Activated naive CD4-positive, alpha-beta T cell treated with anti-CD3 and anti-CD28 coated beads, Interleukin-2, amount 10 ng/mL, durations not matched to agents 7 days and 5 days (primary cell): ENCODE results near the gene MTCL3.
"Not testable (repeated sequence)": the region's sequence is repeated elsewhere in the genome, so short reads cannot be mapped to it uniquely, and the experiment has no call there.

Experiments
- CTCF ChIA-PET: fragments of 350-600 bp; sonication (Branson Sonifier 250); formaldehyde crosslinking; loops from one replicate; lab custom pipeline; 2021; ENCODE audit warnings: antibody characterized with exemption; lab: Charles Lee
- DNase-seq: peaks from one replicate; pipeline ENCODE4 v3.0.0-alpha.2; 2020
- H3K27ac Mint-ChIP-seq: one replicate; pipeline ENCODE4 v1.8.0; 2021; ENCODE audit warnings: mild to moderate bottlenecking, moderate library complexity, mixed read lengths
- H3K27me3 Mint-ChIP-seq: one replicate; pipeline ENCODE4 v1.8.0; 2021; ENCODE audit warnings: mild to moderate bottlenecking, mixed read lengths
- H3K36me3 Mint-ChIP-seq: one replicate; pipeline ENCODE4 v1.8.0; 2021; ENCODE audit warnings: mixed read lengths
- H3K4me1 Mint-ChIP-seq: one replicate; pipeline ENCODE4 v1.8.0; 2021; ENCODE audit warnings: mixed read lengths
- H3K4me3 Mint-ChIP-seq: one replicate; pipeline ENCODE4 v1.8.0; 2021; ENCODE audit warnings: mild to moderate bottlenecking, moderate library complexity, mixed read lengths
- H3K9me3 Mint-ChIP-seq: one replicate; pipeline ENCODE4 v1.8.0; 2021; ENCODE audit warnings: mixed read lengths

Gene MTCL3

DNA sequence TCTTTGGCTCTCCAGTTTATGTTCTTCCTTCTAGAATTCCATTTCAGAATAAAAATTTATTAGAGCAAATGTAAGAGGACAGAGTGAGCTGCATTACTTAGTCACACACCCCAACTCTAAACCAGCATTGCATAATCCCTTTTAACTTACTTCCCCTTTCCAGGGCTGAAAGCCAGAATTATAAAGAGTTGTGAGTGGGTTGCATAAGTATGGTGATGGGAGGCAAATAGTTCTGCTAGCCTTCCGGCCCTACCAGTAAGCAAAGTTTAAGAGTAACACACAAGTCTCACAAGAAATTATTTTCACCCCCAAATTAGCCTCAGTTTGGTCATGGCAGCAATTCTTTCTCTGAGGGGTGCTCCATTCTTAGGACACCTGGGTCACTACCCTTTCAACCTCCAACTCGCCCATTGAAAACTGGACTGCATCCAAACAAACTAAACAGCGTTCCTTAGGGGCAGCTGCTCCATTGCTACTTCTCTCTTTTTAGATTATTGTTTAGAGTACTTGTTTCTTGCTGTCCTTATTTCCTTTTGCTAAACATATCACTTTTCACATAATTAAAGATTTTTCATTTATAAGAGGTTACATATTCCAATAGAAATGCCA, 61.6 kb downstream of the MTCL3 start:
- no peak for DNase-seq
- CTCF ChIA-PET: interaction anchor here (0.6 kb wide), 1 partner anchor 114 kb away, joined by 3 read pairs; no protein-coding TSS in a partner anchor
- peaks cover 13% of the 10 kb centered on the region for H3K4me1 Mint-ChIP-seq

DNA sequence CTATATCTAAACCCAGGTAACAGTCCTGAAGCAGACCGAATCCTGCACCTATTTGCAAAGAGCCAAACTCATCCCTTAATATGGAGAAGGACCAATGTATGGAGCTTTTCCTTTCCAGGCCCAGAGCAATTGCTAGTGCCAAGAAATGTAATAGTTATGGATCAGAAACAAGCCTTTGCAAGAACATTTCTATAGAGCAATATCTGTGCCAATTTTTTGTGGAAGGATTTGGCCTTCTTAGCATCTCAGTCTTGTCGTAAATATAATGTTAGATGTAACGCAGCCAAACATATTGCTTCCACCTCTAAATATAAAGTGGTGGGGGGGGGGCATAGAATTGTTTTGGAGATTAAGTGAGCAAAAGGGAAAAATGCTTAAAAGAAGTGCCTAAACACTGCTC, 62.7 kb downstream of the MTCL3 start:
- no peak overlapping the region for H3K27ac Mint-ChIP-seq
- no peak overlapping the region for H3K4me3 Mint-ChIP-seq
- CTCF ChIA-PET: no interaction called here
- peaks cover 5% of the 10 kb centered on the region for H3K27me3 Mint-ChIP-seq
- peaks cover 13% of the 10 kb centered on the region for H3K4me1 Mint-ChIP-seq
- no peaks in the 10 kb centered on the region for H3K9me3 Mint-ChIP-seq
- no peak for DNase-seq
- H3K36me3 Mint-ChIP-seq: no peaks in the 10 kb centered on the region

More for the DNA sequence above, 61.6 kb downstream of the MTCL3 start:
- Mint-ChIP-seq H3K4me3 (no peak overlapping the region), H3K27ac (no peak overlapping the region), H3K27me3 (peaks cover 5% of the 10 kb centered on the region), H3K36me3 (no peaks in the 10 kb centered on the region), H3K9me3 (no peaks in the 10 kb centered on the region)

- CTCF ChIA-PET: no interaction called here
Measured at GRCh38 chr6:127453845-127454619, 65.1 kb downstream of the MTCL3 start.

DNA sequence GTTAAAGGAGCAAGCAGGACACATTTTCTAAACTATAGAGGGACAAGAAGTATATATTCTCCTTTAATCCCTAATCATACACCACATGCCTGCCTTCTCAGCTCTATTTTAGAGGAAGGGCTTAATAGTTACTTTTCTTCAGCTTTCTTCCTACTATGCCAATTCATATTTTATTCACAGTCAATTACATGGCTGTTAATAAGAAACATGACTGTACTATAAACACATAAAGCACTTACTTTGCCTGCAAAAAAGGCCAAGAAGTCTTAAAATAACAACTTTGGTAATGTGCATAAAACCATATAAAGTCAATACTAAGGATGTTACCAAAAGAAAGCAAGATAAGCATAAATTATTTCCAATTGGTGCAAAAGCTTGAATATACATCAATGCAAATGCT, 66.3 kb downstream of the MTCL3 start:
- Mint-ChIP-seq H3K27me3 (peaks cover 5% of the 10 kb centered on the region), H3K9me3 (no peaks in the 10 kb centered on the region), H3K4me1 (no peaks in the 10 kb centered on the region), H3K27ac (no peak overlapping the region), H3K4me3 (no peak overlapping the region), H3K36me3 (no peaks in the 10 kb centered on the region)
- DNase-seq: no peak
- CTCF ChIA-PET: no interaction called here

More at GRCh38 chr6:127453845-127454619, 65.1 kb downstream of the MTCL3 start:
- no peaks in the 10 kb centered on the region for H3K9me3 Mint-ChIP-seq
- no peaks in the 10 kb centered on the region for H3K4me1 Mint-ChIP-seq
- no peak for DNase-seq
- no peaks in the 10 kb centered on the region for H3K36me3 Mint-ChIP-seq
- H3K4me3 Mint-ChIP-seq: no peak overlapping the region
- H3K27ac Mint-ChIP-seq: no peak overlapping the region
- peaks cover 5% of the 10 kb centered on the region for H3K27me3 Mint-ChIP-seq

- no peaks in the 10 kb centered on the region for H3K27me3 Mint-ChIP-seq
- CTCF ChIA-PET: no interaction called here
Measured at GRCh38 chr6:127451388-127451787, 67.7 kb downstream of the MTCL3 start.

DNA sequence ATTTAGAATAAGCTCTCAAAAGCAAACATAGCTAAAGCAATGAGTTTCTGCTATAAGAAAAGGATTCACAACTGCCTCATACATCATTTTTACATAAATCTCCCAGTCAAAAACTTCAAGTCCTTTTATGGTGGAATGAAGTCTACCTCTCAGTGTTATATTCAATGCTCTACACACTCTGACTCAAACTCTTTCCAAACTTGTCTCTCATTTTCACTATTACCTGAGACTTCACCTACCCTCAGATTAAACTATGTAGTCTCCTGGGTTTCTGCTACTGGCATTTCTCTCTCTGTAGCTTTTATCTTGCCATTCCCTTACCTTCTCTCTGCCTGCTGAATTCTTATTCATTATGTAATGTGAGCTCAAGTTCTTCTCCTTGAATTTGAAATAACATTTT, 71.4 kb downstream of the MTCL3 start:
- no peak overlapping the region for H3K27ac Mint-ChIP-seq
- H3K4me3 Mint-ChIP-seq: no peak overlapping the region
- H3K27me3 Mint-ChIP-seq: no peaks in the 10 kb centered on the region
- no peaks in the 10 kb centered on the region for H3K4me1 Mint-ChIP-seq
- H3K36me3 Mint-ChIP-seq: no peaks in the 10 kb centered on the region
- DNase-seq: no peak
- no peaks in the 10 kb centered on the region for H3K9me3 Mint-ChIP-seq
- CTCF ChIA-PET: no interaction called here

More at GRCh38 chr6:127451388-127451787, 67.7 kb downstream of the MTCL3 start:
- DNase-seq: no peak
- no peak overlapping the region for H3K4me3 Mint-ChIP-seq
- H3K4me1 Mint-ChIP-seq: no peaks in the 10 kb centered on the region
- H3K36me3 Mint-ChIP-seq: no peaks in the 10 kb centered on the region
- no peak overlapping the region for H3K27ac Mint-ChIP-seq
- H3K9me3 Mint-ChIP-seq: no peaks in the 10 kb centered on the region

DNA sequence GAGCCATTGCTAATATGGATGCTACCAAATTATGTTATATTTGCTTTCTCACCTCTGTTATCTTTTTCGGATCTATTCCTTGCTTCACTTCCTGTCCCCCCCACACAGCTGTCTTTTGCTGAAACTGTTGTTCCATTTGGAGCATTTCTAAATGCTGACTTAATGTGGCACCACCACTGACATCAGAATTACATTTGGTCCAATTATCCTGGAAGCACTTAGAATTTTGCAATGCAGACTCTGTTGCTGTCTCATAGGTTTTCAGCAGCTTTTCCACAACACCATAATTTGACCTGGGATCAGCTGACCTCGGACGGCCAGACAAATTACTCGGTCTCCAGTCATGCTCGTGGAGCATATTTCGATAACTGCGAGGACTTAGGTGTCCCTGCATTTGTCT, 72.8 kb downstream of the MTCL3 start:
- H3K36me3 Mint-ChIP-seq: no peaks in the 10 kb centered on the region
- CTCF ChIA-PET: interaction anchor here (1.1 kb wide), 1 partner anchor 92 kb away, joined by 3 read pairs; no protein-coding TSS in a partner anchor
- no peak overlapping the region for H3K4me3 Mint-ChIP-seq
- H3K4me1 Mint-ChIP-seq: no peaks in the 10 kb centered on the region
- no peaks in the 10 kb centered on the region for H3K27me3 Mint-ChIP-seq
- DNase-seq: no peak
- H3K9me3 Mint-ChIP-seq: no peaks in the 10 kb centered on the region
- no peak overlapping the region for H3K27ac Mint-ChIP-seq

- no peaks in the 10 kb centered on the region for H3K27me3 Mint-ChIP-seq
- H3K4me1 Mint-ChIP-seq: no peaks in the 10 kb centered on the region
- no peak overlapping the region for H3K4me3 Mint-ChIP-seq
- no peaks in the 10 kb centered on the region for H3K9me3 Mint-ChIP-seq
- no peak for DNase-seq
- no peak overlapping the region for H3K27ac Mint-ChIP-seq
- no peaks in the 10 kb centered on the region for H3K36me3 Mint-ChIP-seq
- CTCF ChIA-PET: no interaction called here
Measured at GRCh38 chr6:127441881-127442280, 77.3 kb downstream of the MTCL3 start.

DNA sequence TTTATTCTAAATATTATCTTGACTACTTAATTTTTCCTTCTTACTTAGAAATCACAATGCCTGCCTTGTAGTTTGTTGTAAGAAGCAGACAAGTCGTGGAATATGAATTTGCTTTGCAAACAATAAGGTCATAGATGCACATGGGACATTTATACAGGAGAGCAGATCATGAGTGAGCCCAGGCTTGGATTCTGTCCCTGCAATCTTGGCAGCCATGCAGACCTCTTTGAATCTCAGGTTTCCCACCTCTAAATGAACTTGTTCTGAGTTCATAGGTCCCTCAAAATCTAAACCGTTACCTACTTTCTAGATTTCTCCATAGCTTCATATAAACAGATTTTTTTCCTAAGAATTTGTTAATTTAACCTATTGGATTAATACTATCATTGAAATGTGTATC, 79.4 kb downstream of the MTCL3 start:
- Mint-ChIP-seq H3K27ac (no peak overlapping the region), H3K4me1 (no peaks in the 10 kb centered on the region), H3K4me3 (no peak overlapping the region), H3K9me3 (no peaks in the 10 kb centered on the region), H3K27me3 (peaks cover 12% of the 10 kb centered on the region), H3K36me3 (no peaks in the 10 kb centered on the region)
- no peak for DNase-seq
- CTCF ChIA-PET: no interaction called here

DNA sequence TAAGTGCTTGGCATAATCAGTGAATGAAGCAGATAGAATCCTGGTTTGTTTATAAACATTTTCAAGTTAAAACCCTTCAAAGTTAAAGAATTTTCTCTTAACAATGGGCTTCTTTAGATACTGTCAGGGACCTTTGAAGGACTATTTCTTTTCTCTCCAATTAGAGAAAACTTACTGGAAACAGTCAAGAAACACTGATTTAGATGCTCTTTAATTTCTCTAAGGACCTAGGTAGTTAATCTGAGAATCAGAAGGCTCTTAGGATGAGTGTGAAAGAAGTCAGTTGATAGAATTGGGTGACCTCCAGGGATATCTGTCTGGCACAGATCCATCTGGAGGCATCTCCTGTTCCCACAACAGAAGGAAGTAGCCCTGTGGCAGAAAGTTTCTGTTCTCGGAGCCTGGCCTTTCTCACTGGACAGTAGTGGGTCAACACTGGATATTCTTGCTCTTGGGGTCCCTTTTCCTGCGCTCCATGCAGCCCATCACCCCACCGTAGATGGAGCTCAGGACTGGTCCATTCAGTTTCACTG, 82.5 kb downstream of the MTCL3 start:
- no peak overlapping the region for H3K27ac Mint-ChIP-seq
- no peaks in the 10 kb centered on the region for H3K9me3 Mint-ChIP-seq
- H3K27me3 Mint-ChIP-seq: peaks cover 12% of the 10 kb centered on the region
- no peak for DNase-seq
- no peaks in the 10 kb centered on the region for H3K36me3 Mint-ChIP-seq
- H3K4me1 Mint-ChIP-seq: no peaks in the 10 kb centered on the region
- no peak overlapping the region for H3K4me3 Mint-ChIP-seq
- CTCF ChIA-PET: no interaction called here

DNA sequence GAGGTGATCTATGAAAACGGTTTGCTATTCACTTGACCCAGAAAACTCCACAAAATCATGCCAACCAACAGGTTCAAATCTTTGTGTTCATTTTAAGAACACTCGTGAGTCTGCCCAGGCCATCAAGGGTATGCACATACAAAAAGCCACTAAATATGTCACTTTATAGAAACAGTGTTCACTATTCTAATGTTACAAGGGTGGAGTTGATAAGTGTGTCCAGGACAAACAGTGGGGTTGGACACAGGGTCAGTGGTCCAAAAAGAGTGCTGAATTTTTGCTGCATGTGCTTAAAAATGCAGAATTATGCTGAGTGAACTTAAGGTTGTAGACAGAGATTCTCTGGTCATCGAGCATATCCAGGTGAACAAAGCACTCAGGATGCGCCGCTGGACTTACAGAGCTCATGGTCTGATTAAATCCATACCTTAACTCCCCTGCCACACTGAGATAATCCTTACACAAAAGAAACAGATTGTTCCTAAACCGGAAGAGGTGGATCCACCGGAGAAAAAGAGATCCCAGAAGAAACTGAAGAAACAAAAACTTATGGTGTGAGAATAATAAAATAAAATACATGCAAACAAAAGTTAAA, 83.4 kb downstream of the MTCL3 start:
- H3K27ac Mint-ChIP-seq: no peak overlapping the region

GRCh38 chr6:127434651-127435050, 84.5 kb downstream of the MTCL3 start:
- peaks cover 12% of the 10 kb centered on the region for H3K27me3 Mint-ChIP-seq
- CTCF ChIA-PET: interaction anchor here (0.7 kb wide), 1 partner anchor 14 kb away, joined by 5 read pairs; no protein-coding TSS in a partner anchor
- H3K4me1 Mint-ChIP-seq: no peaks in the 10 kb centered on the region
- no peaks in the 10 kb centered on the region for H3K9me3 Mint-ChIP-seq
- DNase-seq: no peak
- no peak overlapping the region for H3K4me3 Mint-ChIP-seq
- H3K27ac Mint-ChIP-seq: no peak overlapping the region
- H3K36me3 Mint-ChIP-seq: no peaks in the 10 kb centered on the region

More for the DNA sequence above, 83.4 kb downstream of the MTCL3 start:
- Mint-ChIP-seq H3K27me3 (peaks cover 12% of the 10 kb centered on the region), H3K4me3 (no peak overlapping the region), H3K9me3 (no peaks in the 10 kb centered on the region), H3K36me3 (no peaks in the 10 kb centered on the region), H3K4me1 (no peaks in the 10 kb centered on the region)
- CTCF ChIA-PET: no interaction called here
- no peak for DNase-seq

DNA sequence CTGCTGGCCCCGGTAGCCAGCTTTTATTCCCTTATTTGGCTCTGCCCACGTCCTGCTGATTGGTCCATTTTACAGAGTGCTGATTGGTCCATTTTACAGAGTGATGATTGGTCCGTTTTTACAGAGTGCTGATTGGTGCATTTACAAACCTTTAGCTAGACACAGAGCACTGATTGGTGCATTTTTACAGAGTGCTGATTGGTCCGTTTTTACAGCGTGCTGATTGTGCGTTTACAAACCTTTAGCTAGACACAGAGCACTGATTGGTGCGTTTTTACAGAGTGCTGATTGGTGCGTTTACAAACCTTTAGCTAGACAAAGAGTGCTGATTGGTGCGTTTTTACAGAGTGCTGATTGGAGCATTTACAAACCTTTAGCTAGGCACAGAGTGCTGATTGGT, 90.6 kb downstream of the MTCL3 start:
- H3K9me3 Mint-ChIP-seq, DNase-seq, H3K4me3 Mint-ChIP-seq, H3K4me1 Mint-ChIP-seq, CTCF ChIA-PET, H3K27me3 Mint-ChIP-seq, H3K27ac Mint-ChIP-seq, H3K36me3 Mint-ChIP-seq: not testable (repeated sequence)

- peaks cover 3% of the 10 kb centered on the region for H3K27me3 Mint-ChIP-seq
- no peak overlapping the region for H3K4me3 Mint-ChIP-seq
- no peak overlapping the region for H3K27ac Mint-ChIP-seq
- CTCF ChIA-PET: no interaction called here
- peaks cover 11% of the 10 kb centered on the region for H3K4me1 Mint-ChIP-seq
- no peak for DNase-seq
- H3K9me3 Mint-ChIP-seq: peaks cover 5% of the 10 kb centered on the region
- H3K36me3 Mint-ChIP-seq: no peaks in the 10 kb centered on the region
Measured at GRCh38 chr6:127423921-127424320, 95.2 kb downstream of the MTCL3 start.
